Fibroblast of lung (primary cell): Measurements from ENCODE around the gene YBX3. TPM values are rescaled to one million over a fixed set of nuclear protein-coding genes. Genes with fewer than 3 reads are reported as not detected.
A peak's percentile ranks its signal among the peaks of the same experiment; 100 is the strongest.

Experiments
- DNase-seq, 2 donors: peaks; one replicate each; pipeline versions ENCODE4 v3.0.0 to v3.0.0-alpha.2; 2010; ENCODE audit warnings: low read depth in 2 of 2
- H2AFZ ChIP-seq: 2 replicates; pipeline ENCODE4 v1.5.1; 2012; ENCODE audit warnings: low read length, control low read depth, inconsistent platforms
- H3K27ac ChIP-seq: 2 replicates; pipeline ENCODE4 v1.5.1; 2011; ENCODE audit warnings: low read length, control low read depth; ENCODE audit not compliant: insufficient read depth
- H3K27me3 ChIP-seq: 2 replicates; pipeline ENCODE4 v1.5.1; 2011; ENCODE audit warnings: mild to moderate bottlenecking, low read length; ENCODE audit not compliant: control insufficient read depth, insufficient read depth
- H3K36me3 ChIP-seq: 2 replicates; pipeline ENCODE4 v1.5.1; 2011; ENCODE audit warnings: low read length; ENCODE audit not compliant: control insufficient read depth, insufficient read depth
- H3K4me1 ChIP-seq: 2 replicates; pipeline ENCODE4 v1.5.1; 2011; ENCODE audit warnings: low read length; ENCODE audit not compliant: control insufficient read depth, insufficient read depth; ENCODE audit errors: extremely low read depth
- H3K4me2 ChIP-seq: 2 replicates; pipeline ENCODE4 v1.5.1; 2011; ENCODE audit warnings: low read length, control low read depth; ENCODE audit not compliant: insufficient read depth; ENCODE audit errors: extremely low read depth
- H3K4me3 ChIP-seq, 4 experiments: fragments of 200-600 bp in 1 of 4; sonication (generic) in 1 of 4; replicated peaks in 1 of 4; 2 replicates each; pipeline ENCODE4 v1.5.1; 2011 to 2016; ENCODE audit warnings: low read length in 4 of 4, low read depth in 3 of 4, mild to moderate bottlenecking in 3 of 4, control low read depth in 2 of 4, inconsistent platforms in 1 of 4, mixed read lengths in 1 of 4; ENCODE audit not compliant: insufficient read depth in 1 of 4; ENCODE audit errors: control extremely low read depth in 1 of 4
- H3K79me2 ChIP-seq: 2 replicates; pipeline ENCODE4 v1.5.1; 2012; ENCODE audit warnings: mild to moderate bottlenecking, low read length, inconsistent platforms; ENCODE audit not compliant: control insufficient read depth, insufficient read depth
- H3K9ac ChIP-seq: 2 replicates; pipeline ENCODE4 v1.5.1; 2011; ENCODE audit warnings: mild to moderate bottlenecking, low read length, control low read depth; ENCODE audit not compliant: insufficient read depth
- H3K9me3 ChIP-seq: 2 replicates; pipeline ENCODE4 v1.5.1; 2012; ENCODE audit warnings: low read depth, low read length; ENCODE audit not compliant: control insufficient read depth, insufficient read depth
- H4K20me1 ChIP-seq: 2 replicates; pipeline ENCODE4 v1.5.1; 2011; ENCODE audit warnings: low read length; ENCODE audit not compliant: control insufficient read depth, insufficient read depth; ENCODE audit errors: extremely low read depth
- CTCF ChIP-seq, 2 donors: IDR thresholded peaks in 1 of 2; conservative IDR thresholded peaks in 1 of 2; 1 replicate in 1 of 2; 2 replicates in 1 of 2; pipeline ENCODE4 v1.5.1; 2011 to 2012; ENCODE audit warnings: low read length in 2 of 2, control low read depth in 1 of 2, inconsistent platforms in 1 of 2, low read depth in 1 of 2, mild to moderate bottlenecking in 1 of 2
- EZH2 ChIP-seq: IDR thresholded peaks from 2 replicates; pipeline ENCODE4 v1.5.1; 2012; ENCODE audit warnings: low read length, control low read depth, mild to moderate bottlenecking; ENCODE audit errors: missing control alignments
- polyA plus RNA-seq, 2 donors: library from polyadenylated mRNA; depleted of rRNA in 1 of 2; stranded (reverse) in 1 of 2; unstranded in 1 of 2; fragments of >200 nt; gene quantifications; 2 replicates each; pipeline ENCODE4 v1.2.1, GENCODE V29; 2011 to 2012; ENCODE audit warnings: missing spikeins in 1 of 2
- total RNA-seq: library from RNA; depleted of rRNA; stranded (reverse); fragments of >200 nt; gene quantifications from 2 replicates; pipeline ENCODE4 v1.2.1, GENCODE V29; 2014

The YBX3 gene
- total and polyA plus RNA-seq, 2 donors (not counting 1 experiment from before 2014, with no cell fraction given): 97.8 to 172 TPM

- no peaks in the 10 kb centered on the region for H3K9me3 ChIP-seq
- TF ChIP-seq EZH2 (no peak), CTCF (conservative IDR thresholded peaks at IDR 0.05 in 1 of 2, IDR thresholded peaks at IDR 0.05 in 1 of 2; ENCODE audit: low read depth in 1 of 2, low read length in 2 of 2) (no peak)
These were observed 61.8 kb downstream of the YBX3 start for GRCh38 chr12:10661338-10661737.

GRCh38 chr12:10654003-10654402, 69.1 kb downstream of the YBX3 start:
- no peaks in the 10 kb centered on the region for H3K79me2 ChIP-seq
- no peak for DNase-seq
- TF ChIP-seq EZH2 (no peak), CTCF (conservative IDR thresholded peaks at IDR 0.05 in 1 of 2, IDR thresholded peaks at IDR 0.05 in 1 of 2; ENCODE audit: low read depth in 1 of 2, low read length in 2 of 2) (no peak)
- H3K9me3 ChIP-seq: no peaks in the 10 kb centered on the region
- H3K27ac ChIP-seq: no peak overlapping the region
- no peak overlapping the region for H2AFZ ChIP-seq
- H3K9ac ChIP-seq: no peak overlapping the region
- H3K4me2 ChIP-seq: no peak overlapping the region
- no peaks in the 10 kb centered on the region for H3K27me3 ChIP-seq
- H3K4me1 ChIP-seq: no peaks in the 10 kb centered on the region
- no peaks in the 10 kb centered on the region for H3K36me3 ChIP-seq
- H3K4me3 ChIP-seq: no peak overlapping the region
- no peaks in the 10 kb centered on the region for H4K20me1 ChIP-seq

More at GRCh38 chr12:10661338-10661737, 61.8 kb downstream of the YBX3 start:
- peak in 1 of 2 donors; percentile 19 for DNase-seq
- no peaks in the 10 kb centered on the region for H3K27me3 ChIP-seq
- H3K9ac ChIP-seq: no peak overlapping the region
- no peaks in the 10 kb centered on the region for H3K36me3 ChIP-seq
- no peak overlapping the region for H3K27ac ChIP-seq
- no peaks in the 10 kb centered on the region for H3K4me1 ChIP-seq
- no peaks in the 10 kb centered on the region for H3K79me2 ChIP-seq
- H2AFZ ChIP-seq: no peak overlapping the region
- H3K4me3 ChIP-seq: no peak overlapping the region
- H4K20me1 ChIP-seq: no peaks in the 10 kb centered on the region
- no peak overlapping the region for H3K4me2 ChIP-seq

DNA sequence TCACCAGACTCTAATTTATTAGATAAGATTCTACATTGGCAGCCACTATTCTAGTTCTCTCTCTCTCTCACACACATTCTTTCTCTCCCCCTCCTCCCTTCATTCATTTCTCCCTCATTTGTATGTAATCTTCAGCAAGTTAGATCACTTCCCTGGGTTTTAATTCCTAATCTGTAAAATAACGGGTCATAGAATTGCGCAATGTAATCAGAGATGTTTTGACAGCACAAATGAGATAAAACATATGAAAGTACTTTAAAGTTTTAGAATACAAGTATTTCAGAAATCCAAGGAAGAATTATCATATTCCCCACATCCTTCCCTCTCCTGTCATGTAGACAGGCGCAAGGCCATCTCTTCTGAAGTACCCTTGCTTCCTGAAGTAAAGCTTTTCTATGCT, 70.9 kb downstream of the YBX3 start:
- peak in 1 of 2 donors; percentile 15 for DNase-seq

More for the DNA sequence above, 70.9 kb downstream of the YBX3 start:
- H2AFZ ChIP-seq: no peak overlapping the region
- H3K9ac ChIP-seq: no peak overlapping the region
- no peak overlapping the region for H3K4me2 ChIP-seq
- no peak overlapping the region for H3K4me3 ChIP-seq
- H4K20me1 ChIP-seq: no peaks in the 10 kb centered on the region
- H3K9me3 ChIP-seq: no peaks in the 10 kb centered on the region
- no peaks in the 10 kb centered on the region for H3K36me3 ChIP-seq
- no peaks in the 10 kb centered on the region for H3K79me2 ChIP-seq
- no peaks in the 10 kb centered on the region for H3K27me3 ChIP-seq
- H3K27ac ChIP-seq: no peak overlapping the region
- no peaks in the 10 kb centered on the region for H3K4me1 ChIP-seq
- TF ChIP-seq EZH2 (no peak), CTCF (conservative IDR thresholded peaks at IDR 0.05 in 1 of 2, IDR thresholded peaks at IDR 0.05 in 1 of 2; ENCODE audit: low read depth in 1 of 2, low read length in 2 of 2) (no peak)

Other genes starting within 250 kb of the YBX3 start
- 1.7 and 1.8 TPM in 2 replicates for gene EIF2S3B, start 217.4 kb downstream of the YBX3 start, total RNA-seq
- gene EIF2S3B, start 217.4 kb downstream of the YBX3 start, polyA plus RNA-seq: 0.42 and 0.66 TPM in 2 replicates
- 10.5 and 21.1 TPM in 2 replicates for gene MAGOHB, start 109.7 kb downstream of the YBX3 start, total RNA-seq
- gene MAGOHB, start 109.7 kb downstream of the YBX3 start, polyA plus RNA-seq: 29.8 and 48.6 TPM in 2 replicates
- under 0.01 TPM in 1 of 2 replicates, not detected in the other for gene STYK1, start 49.3 kb downstream of the YBX3 start, total RNA-seq
- 0.41 TPM in 1 of 2 replicates, not detected in the other for gene STYK1, start 49.3 kb downstream of the YBX3 start, polyA plus RNA-seq
- gene TAS2R7, start 79.3 kb upstream of the YBX3 start, total RNA-seq: not detected in 2 replicates
- gene TAS2R7, start 79.3 kb upstream of the YBX3 start, polyA plus RNA-seq: not detected in 2 replicates
- gene TAS2R8, start 84.0 kb upstream of the YBX3 start, total RNA-seq: under 0.01 TPM in 1 of 2 replicates, not detected in the other
- not detected in 2 replicates for gene TAS2R8, start 84.0 kb upstream of the YBX3 start, polyA plus RNA-seq
- 0.17 TPM in 1 of 2 replicates, not detected in the other for gene TAS2R9, start 86.8 kb upstream of the YBX3 start, total RNA-seq
- gene TAS2R9, start 86.8 kb upstream of the YBX3 start, polyA plus RNA-seq: not detected in 2 replicates
- 0.50 and 0.51 TPM in 2 replicates for gene TAS2R10, start 103.0 kb upstream of the YBX3 start, total RNA-seq
- 0.06 and 0.10 TPM in 2 replicates for gene TAS2R10, start 103.0 kb upstream of the YBX3 start, polyA plus RNA-seq
- 0.66 and 0.77 TPM in 2 replicates for gene PRR4, start 126.2 kb upstream of the YBX3 start, total RNA-seq
- gene PRR4, start 126.2 kb upstream of the YBX3 start, polyA plus RNA-seq: 0.93 and 1.7 TPM in 2 replicates
- gene PRH1, start 160.9 kb upstream of the YBX3 start, total RNA-seq: 8.7 and 19.2 TPM in 2 replicates
- 1.2 and 1.6 TPM in 2 replicates for gene PRH1, start 160.9 kb upstream of the YBX3 start, polyA plus RNA-seq
- gene TAS2R13, start 186.2 kb upstream of the YBX3 start, total RNA-seq: 1.0 and 1.7 TPM in 2 replicates
- not detected in 2 replicates for gene TAS2R13, start 186.2 kb upstream of the YBX3 start, polyA plus RNA-seq
- gene PRH2, start 205.9 kb upstream of the YBX3 start, total RNA-seq: not detected in 2 replicates
- 0.14 TPM in 1 of 2 replicates, not detected in the other for gene PRH2, start 205.9 kb upstream of the YBX3 start, polyA plus RNA-seq
- gene TAS2R14, start 215.9 kb upstream of the YBX3 start, total RNA-seq: 2.1 and 2.6 TPM in 2 replicates
- gene TAS2R14, start 215.9 kb upstream of the YBX3 start, polyA plus RNA-seq: 1.3 and 2.0 TPM in 2 replicates